Measurements from ENCODE around the gene ACOT11. TPM values are rescaled to one million over a fixed set of nuclear protein-coding genes. Genes with fewer than 3 reads are reported as not detected.
A peak's percentile ranks its signal among the peaks of the same experiment; 100 is the strongest.

The ACOT11 gene
- total and polyA plus RNA-seq, 2 of the 4 experiments (the other 2 are of a cell fraction), result 2.5 to 2.7 TPM

DNA sequence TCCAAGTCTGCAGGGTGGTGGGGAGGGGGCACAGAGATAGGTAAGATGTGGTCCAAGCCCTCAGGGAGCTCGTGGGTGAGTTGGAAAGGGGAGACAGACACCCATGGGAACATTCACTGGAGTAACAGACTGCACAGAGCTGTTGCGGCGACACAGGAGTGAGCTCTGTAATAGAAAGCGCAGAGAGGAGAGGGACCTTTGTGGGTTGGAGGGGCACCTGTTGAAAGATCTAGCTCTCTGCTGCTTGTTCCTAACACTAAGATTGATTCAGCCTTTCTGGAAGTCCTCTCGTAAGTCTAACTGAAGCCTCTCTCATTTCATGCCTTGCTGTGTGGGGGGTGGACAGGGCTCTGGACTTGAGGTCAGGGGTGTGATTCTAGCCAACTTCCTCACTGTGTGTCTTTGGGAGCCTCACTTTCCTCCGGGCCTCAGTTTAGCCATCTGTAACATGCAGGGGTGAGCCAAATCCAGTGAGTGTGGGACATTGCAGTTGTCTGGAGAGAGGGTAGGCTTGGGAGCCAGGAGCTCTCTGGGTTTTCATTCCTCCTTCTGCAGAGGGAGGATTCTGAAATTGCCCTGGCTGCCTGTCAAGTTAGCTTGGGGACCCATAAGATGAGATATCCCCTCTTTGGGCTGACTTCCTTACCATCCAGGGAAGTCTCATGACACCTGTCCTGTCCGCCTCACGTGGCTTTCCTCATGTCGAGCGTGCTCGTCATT, 2.0 kb upstream of the ACOT11 start:
- H3K27me3 ChIP-seq (ENCODE audit: control insufficient read depth, insufficient read depth, low read length), result no peaks in the 10 kb centered on the region
- H3K23ac ChIP-seq (ENCODE audit: low read depth, low read length), result no peak overlapping the region
- dilution Hi-C loops (cut with HindIII; ENCODE audit: low sequenced_read_pairs, unreplicated experiment), result no loop called here
- POLR2A ChIA-PET (ENCODE audit: unreplicated experiment), result no interaction called here
- in situ Hi-C loops (cut with MboI; ENCODE audit: low sequenced_read_pairs), result no loop called here
- H3K56ac ChIP-seq (ENCODE audit: extremely low read depth, insufficient read depth, low read length), result no peak overlapping the region
- H3K9me3 ChIP-seq (ENCODE audit: control insufficient read depth, insufficient read depth, low read length), result no peaks in the 10 kb centered on the region
- H2BK15ac ChIP-seq (ENCODE audit: low read depth, low read length), result no peak overlapping the region
- H4K5ac ChIP-seq (ENCODE audit: low read depth, low read length), result no peak overlapping the region
- H2AFZ ChIP-seq (replicated peaks; ENCODE audit: low read length, poor library complexity), result no peak overlapping the region
- no peak overlapping the region for H3K18ac ChIP-seq (ENCODE audit: low read depth, low read length)
- no peak overlapping the region for H2AK9ac ChIP-seq (replicated peaks; ENCODE audit: low read depth, low read length, poor library complexity)
- 0 out of 2 replicates have a peak overlapping the region, but pooled peaks have one; percentile 13 for H3K4ac ChIP-seq (ENCODE audit: low read depth, low read length)
- intact Hi-C loops (cut with micrococcal nuclease), result no loop called here
- no peak for DNase-seq
- H3K14ac ChIP-seq (replicated peaks; ENCODE audit: low read depth, low read length), result no peak overlapping the region
- H3K9ac ChIP-seq (ENCODE audit: low read depth, low read length), result no peak overlapping the region
- peaks cover 17% of the 10 kb centered on the region for H3K4me1 ChIP-seq (ENCODE audit: control insufficient read depth, insufficient read depth, low read length)
- no peak overlapping the region for H4K91ac ChIP-seq (ENCODE audit: insufficient read depth, low read depth, low read length)
- H2BK5ac ChIP-seq (ENCODE audit: low read depth, low read length, poor library complexity, severe bottlenecking), result no peak overlapping the region
- H2BK120ac ChIP-seq (ENCODE audit: low read depth, low read length), result no peak overlapping the region
- BruUV-seq (replicated peaks), result no TSS peak
- H3K36me3 ChIP-seq (ENCODE audit: control insufficient read depth, insufficient read depth, low read length), result no peaks in the 10 kb centered on the region
- H3K79me1 ChIP-seq (ENCODE audit: low read depth in 1 of 2, low read length in 2 of 2), result 0 out of 4 replicates have a peak, but pooled peaks cover 0 to 3% of the 10 kb centered on the region in 2 experiments
- no peak for ATAC-seq (ENCODE audit: low read depth)
- H4K8ac ChIP-seq (ENCODE audit: low read depth in 2 of 2, low read length in 2 of 2), result no peak overlapping the region
- no peak overlapping the region for H3K4me3 ChIP-seq (ENCODE audit: insufficient read depth, low read depth, low read length)
- TF ChIP-seq MAZ (IDR thresholded peaks at IDR 0.05; ENCODE audit: borderline replicate concordance, low read depth, low read length) (no peak), SMC3 (IDR thresholded peaks at IDR 0.05; ENCODE audit: low read depth, low read length) (no peak), RCOR1 (IDR thresholded peaks at IDR 0.05; ENCODE audit: insufficient replicate concordance, low read length) (no peak), NFE2L2 (IDR thresholded peaks at IDR 0.05; ENCODE audit: low read depth, low read length) (no peak), BHLHE40 (IDR thresholded peaks at IDR 0.05; ENCODE audit: low read depth, low read length) (no peak)
- TF ChIP-seq, protein P1, sequence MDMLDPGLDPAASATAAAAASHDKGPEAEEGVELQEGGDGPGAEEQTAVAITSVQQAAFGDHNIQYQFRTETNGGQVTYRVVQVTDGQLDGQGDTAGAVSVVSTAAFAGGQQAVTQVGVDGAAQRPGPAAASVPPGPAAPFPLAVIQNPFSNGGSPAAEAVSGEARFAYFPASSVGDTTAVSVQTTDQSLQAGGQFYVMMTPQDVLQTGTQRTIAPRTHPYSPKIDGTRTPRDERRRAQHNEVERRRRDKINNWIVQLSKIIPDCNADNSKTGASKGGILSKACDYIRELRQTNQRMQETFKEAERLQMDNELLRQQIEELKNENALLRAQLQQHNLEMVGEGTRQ (IDR thresholded peaks at IDR 0.05; ENCODE audit: low read depth, low read length), result no peak
- CTCF ChIA-PET, result no interaction called here
- no peak overlapping the region for H3K4me2 ChIP-seq (ENCODE audit: low read depth, low read length)
- H2AK5ac ChIP-seq (ENCODE audit: low read depth, low read length), result peak overlapping the region; percentile 6; the same call in 1 of the 2 replicates
- no peak overlapping the region for H3K27ac ChIP-seq (ENCODE audit: insufficient read depth, low read length)
- peaks cover 16% of the 10 kb centered on the region; the same call in 1 of the 2 replicates for H3K9me1 ChIP-seq (ENCODE audit: insufficient read depth, low read length)
- H4K20me1 ChIP-seq (ENCODE audit: insufficient read depth, low read length), result no peaks in the 10 kb centered on the region
- WGBS, 2 experiments (ENCODE audit: extremely low coverage in 2 of 2, insufficient read length in 1 of 2), result 93% methylated on average over 4 of the region's 11 CpGs; no CpG with 5 or more reads in 1 of the 2 experiments
- H2BK20ac ChIP-seq (ENCODE audit: low read depth, low read length), result 0 out of 2 replicates have a peak overlapping the region, but pooled peaks have one; percentile 4
